Left ventricle myocardium inferior (tissue), 1 donor: ENCODE results near the gene SGF29. TPM values are rescaled to one million over a fixed set of nuclear protein-coding genes. Genes with fewer than 3 reads are reported as not detected.
"Not testable (repeated sequence)": the region's sequence is repeated elsewhere in the genome, so short reads cannot be mapped to it uniquely, and the experiment has no call there.

Source experiments
- DNase-seq: peaks from one replicate; pipeline ENCODE4 v3.0.0-alpha.2; 2020
- H3K27ac ChIP-seq: fragments of 200-600 bp; replicated peaks from 2 replicates; pipeline ENCODE4 v1.8.0; 2021
- H3K27me3 ChIP-seq: fragments of 200-600 bp; 2 replicates; pipeline ENCODE4 v1.8.0; 2021; ENCODE audit warnings: low read depth
- H3K36me3 ChIP-seq: fragments of 200-600 bp; 2 replicates; pipeline ENCODE4 v1.8.0; 2021
- H3K4me1 ChIP-seq: fragments of 200-600 bp; 2 replicates; pipeline ENCODE4 v1.8.0; 2021
- H3K4me3 ChIP-seq: fragments of 200-600 bp; 2 replicates; pipeline ENCODE4 v1.8.0; 2021; ENCODE audit warnings: mild to moderate bottlenecking, moderate library complexity
- H3K9me3 ChIP-seq: fragments of 200-600 bp; replicated peaks from 2 replicates; pipeline ENCODE4 v1.8.0; 2021
- intact Hi-C: fragments of 100-400 bp; cut with micrococcal nuclease; formaldehyde crosslinking; loops from one replicate; pipeline ENCODE4 v1.11.0; 2022
- total RNA-seq: library from RNA; stranded (reverse); fragmentation: NEBNext Ultra II Directional; extraction: Animal tissue kit (Norgen Biotek cat#: 25700); gene quantifications from one replicate; pipeline ENCODE4 v1.2.1, GENCODE V29; 2021
- TF ChIP-seq, protein P1 (sequence below): fragments of 200-600 bp; IDR thresholded peaks from 2 replicates; pipeline ENCODE4 v1.8.0; 2021; ENCODE audit warnings: antibody characterized with exemption, mild to moderate bottlenecking, borderline replicate concordance
- donor health status: DM: no; HTN: yes; CAD: no; lungs with severe emphysema.

Gene SGF29
- total RNA-seq, 1 donor from 2014 or later: 16.5 TPM

DNA sequence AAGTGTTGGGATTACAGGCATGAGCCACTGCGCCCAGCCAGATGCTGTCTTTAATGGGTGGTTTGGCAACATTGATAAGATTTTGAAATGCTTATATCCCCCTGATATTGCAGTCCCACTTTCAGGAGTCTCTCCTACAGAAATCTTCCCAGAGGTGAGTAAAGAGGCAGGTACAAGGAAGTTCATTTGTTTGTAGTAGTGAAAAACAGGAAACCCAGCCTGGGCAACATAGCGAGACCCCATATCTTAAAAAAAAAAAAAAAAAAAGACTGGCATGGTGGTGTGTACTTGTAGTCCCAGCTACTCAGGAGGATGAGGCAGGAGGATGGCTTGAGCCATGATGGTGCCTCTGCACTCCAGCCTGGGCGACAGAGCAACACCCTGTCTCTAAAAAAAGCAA lies 8.7 kb upstream of the SGF29 start:
- Histone ChIP-seq H3K9me3 (no peaks in the 10 kb centered on the region), H3K4me3 (no peak overlapping the region), H3K27me3 (peaks cover 5% of the 10 kb centered on the region), H3K4me1 (no peaks in the 10 kb centered on the region), H3K27ac (no peak overlapping the region), H3K36me3 (no peaks in the 10 kb centered on the region)
- intact Hi-C loops: no loop called here
- DNase-seq: no peak
- TF ChIP-seq, protein P1, sequence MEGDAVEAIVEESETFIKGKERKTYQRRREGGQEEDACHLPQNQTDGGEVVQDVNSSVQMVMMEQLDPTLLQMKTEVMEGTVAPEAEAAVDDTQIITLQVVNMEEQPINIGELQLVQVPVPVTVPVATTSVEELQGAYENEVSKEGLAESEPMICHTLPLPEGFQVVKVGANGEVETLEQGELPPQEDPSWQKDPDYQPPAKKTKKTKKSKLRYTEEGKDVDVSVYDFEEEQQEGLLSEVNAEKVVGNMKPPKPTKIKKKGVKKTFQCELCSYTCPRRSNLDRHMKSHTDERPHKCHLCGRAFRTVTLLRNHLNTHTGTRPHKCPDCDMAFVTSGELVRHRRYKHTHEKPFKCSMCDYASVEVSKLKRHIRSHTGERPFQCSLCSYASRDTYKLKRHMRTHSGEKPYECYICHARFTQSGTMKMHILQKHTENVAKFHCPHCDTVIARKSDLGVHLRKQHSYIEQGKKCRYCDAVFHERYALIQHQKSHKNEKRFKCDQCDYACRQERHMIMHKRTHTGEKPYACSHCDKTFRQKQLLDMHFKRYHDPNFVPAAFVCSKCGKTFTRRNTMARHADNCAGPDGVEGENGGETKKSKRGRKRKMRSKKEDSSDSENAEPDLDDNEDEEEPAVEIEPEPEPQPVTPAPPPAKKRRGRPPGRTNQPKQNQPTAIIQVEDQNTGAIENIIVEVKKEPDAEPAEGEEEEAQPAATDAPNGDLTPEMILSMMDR: no peak

DNA sequence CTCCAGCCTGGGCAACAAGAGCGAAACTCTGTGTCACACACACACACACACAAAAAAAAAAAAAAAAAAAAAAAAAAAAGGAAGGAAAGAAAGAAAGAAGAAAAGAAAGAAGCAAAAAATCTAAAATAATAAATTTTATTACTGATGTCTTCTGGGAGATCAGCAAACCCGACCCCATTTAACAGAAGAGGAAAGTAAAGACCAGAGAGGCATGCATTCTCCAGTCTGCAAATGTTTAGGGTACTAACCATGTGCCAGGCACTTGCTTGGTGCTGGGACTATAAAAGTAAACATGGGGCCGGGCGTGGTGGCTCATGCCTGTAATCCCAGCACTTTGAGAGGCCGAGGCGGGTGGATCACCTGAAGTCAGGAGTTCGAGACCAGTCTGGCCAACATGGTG lies 7.8 kb upstream of the SGF29 start:
- H3K4me3 ChIP-seq, intact Hi-C loops, H3K36me3 ChIP-seq, H3K9me3 ChIP-seq, H3K27me3 ChIP-seq, H3K27ac ChIP-seq, H3K4me1 ChIP-seq, DNase-seq: not testable (repeated sequence)

DNA sequence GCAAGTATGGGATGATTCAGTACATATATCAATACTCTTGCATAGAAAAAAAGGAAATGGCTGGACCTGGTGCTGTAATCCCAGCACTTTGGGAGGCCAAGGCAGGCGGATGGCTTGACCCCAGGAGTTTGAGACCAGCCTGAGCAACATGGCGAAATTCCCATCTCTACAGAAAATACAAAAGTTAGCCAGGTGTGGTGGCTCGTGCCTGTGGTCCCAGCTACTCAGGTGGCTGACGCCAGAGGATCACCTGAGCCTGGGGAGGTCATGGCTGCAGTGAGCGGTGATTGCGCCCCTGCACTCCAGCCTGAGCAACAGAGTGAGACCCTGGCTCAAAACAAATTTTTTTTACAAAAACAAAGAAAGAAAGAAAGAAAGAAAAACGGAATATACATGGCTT lies 7.1 kb upstream of the SGF29 start:
- DNase-seq: no peak
- intact Hi-C loops: no loop called here
- Histone ChIP-seq H3K36me3 (no peaks in the 10 kb centered on the region), H3K4me1 (no peaks in the 10 kb centered on the region), H3K27ac (no peak overlapping the region), H3K4me3 (no peak overlapping the region), H3K27me3 (peaks cover 5% of the 10 kb centered on the region), H3K9me3 (no peaks in the 10 kb centered on the region)
- TF ChIP-seq, protein P1: no peak

DNA sequence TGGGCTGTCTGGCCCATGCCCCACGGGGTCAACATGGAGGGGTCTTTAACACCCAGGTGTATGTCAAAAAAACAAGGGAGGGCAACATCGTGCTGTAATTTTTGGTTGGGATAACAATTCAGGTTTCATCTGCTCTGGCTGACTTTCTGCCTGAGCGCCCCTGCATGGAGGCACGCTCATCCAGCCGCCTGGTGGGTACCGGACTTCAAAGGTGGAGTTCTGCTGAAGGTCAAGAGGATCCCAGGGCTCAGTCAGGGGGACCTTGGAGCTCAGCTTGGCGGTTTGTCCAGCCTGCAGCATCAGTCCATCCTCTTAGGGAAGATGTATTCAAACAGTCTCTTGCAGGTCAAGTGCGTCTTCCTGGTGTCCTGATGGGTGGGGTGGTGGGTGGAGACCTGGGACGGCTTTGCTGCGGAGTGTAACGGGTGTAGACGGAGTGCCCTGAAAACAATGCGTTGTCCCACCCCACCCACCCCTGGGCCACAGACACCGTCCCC lies 5.4 kb upstream of the SGF29 start:
- H3K9me3 ChIP-seq: no peaks in the 10 kb centered on the region
- TF ChIP-seq, protein P1: no peak
- no peak overlapping the region for H3K4me3 ChIP-seq
- H3K4me1 ChIP-seq: peaks cover 4% of the 10 kb centered on the region
- no peak overlapping the region for H3K27ac ChIP-seq
- intact Hi-C loops: no loop called here
- H3K36me3 ChIP-seq: no peaks in the 10 kb centered on the region
- H3K27me3 ChIP-seq: peaks cover 5% of the 10 kb centered on the region
- no peak for DNase-seq

DNA sequence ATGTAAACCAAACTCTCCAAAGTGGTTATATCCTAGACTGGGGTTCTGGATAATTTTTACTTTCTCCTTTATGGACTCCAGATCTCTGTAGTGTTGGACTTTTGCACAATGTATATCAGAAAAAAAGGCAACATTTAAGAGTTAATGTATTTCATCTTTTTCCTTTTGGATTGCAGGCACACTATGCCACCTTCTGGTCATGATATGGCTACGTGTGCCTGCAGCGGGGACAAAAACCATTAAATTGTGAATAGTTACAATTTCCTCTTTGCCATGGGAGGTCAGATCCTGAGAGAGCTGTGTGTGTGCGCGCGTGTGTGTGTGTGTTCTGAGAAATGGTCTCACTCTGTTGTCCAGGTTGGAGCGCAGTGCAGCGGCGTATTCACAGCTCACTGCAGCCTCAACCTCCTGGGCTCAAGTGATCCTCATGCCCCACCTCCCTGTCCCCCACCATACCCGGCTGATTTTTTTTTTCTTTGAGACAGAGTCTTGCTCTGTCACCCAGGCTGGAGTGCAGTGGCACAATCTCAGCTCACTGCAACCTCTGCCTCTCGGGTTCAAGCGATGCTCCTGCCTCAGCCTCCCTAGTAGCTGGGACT lies 4.3 kb upstream of the SGF29 start:
- Histone ChIP-seq H3K27ac (no peak overlapping the region), H3K27me3 (peaks cover 5% of the 10 kb centered on the region), H3K4me3 (no peak overlapping the region), H3K36me3 (no peaks in the 10 kb centered on the region), H3K4me1 (peaks cover 8% of the 10 kb centered on the region), H3K9me3 (no peaks in the 10 kb centered on the region)
- intact Hi-C loops: no loop called here
- DNase-seq: no peak
- TF ChIP-seq, protein P1: peak; percentile 63

DNA sequence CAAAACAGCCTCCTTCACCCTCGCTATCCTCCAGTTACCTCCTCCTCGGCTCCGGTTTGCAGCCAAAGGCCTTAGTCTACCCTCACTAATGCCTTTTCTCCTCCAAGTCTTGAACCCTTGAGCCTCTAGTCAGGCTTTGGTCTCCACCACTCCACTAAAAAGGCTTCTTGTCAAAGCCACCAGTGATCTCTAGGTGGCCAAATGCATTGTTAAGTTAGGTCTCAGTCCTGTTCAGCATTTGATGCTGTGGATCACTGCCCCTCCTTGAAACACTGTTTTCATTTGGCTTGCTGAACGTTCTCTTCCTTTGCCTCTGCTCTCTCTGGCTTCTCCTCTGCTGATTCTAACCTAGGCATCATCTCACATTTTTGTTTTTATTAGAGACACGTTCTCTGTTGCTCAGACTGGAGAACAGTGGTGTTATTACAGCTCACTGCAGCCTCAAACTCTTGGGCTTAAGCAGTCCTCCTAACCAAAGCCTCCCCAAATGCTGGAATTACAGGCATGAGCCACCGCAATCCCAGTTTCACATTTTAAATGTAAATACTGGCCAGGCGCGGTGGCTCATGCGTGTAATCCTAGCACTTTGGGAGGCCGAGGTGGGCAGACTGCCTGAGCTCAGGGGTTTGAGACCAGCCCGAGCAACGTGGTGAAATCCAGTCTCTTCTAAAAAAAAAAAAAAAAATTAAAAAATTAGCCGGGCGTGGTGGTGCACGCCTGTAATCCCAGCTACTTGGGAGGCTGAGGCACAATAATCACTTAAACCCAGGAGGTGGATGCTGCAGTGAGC lies 1.1 kb downstream of the SGF29 start:
- Histone ChIP-seq H3K27ac (peak overlapping the region; percentile 94), H3K27me3 (no peaks in the 10 kb centered on the region), H3K36me3 (peaks cover 15% of the 10 kb centered on the region), H3K4me1 (peaks cover 20% of the 10 kb centered on the region), H3K4me3 (peak overlapping the region; percentile 68), H3K9me3 (no peaks in the 10 kb centered on the region)
- TF ChIP-seq, protein P1: no peak
- intact Hi-C loops: loop anchor here (10.0 kb wide), 1 partner anchor 60 kb away; the partner anchor contains the start of genes APOBR and CLN3
- no peak for DNase-seq
